Gastrocnemius medialis (tissue), 4 donors: ENCODE results near the gene OR2A1. TPM values are rescaled to one million over a fixed set of nuclear protein-coding genes. Genes with fewer than 3 reads are reported as not detected.

Experiments used
- total RNA-seq, 4 donors: library from RNA; depleted of rRNA; stranded (reverse); fragments of >200 nt; gene quantifications; one replicate each; pipeline versions ENCODE4 v1.1.0 to v1.2.3, GENCODE V29; 2016

The OR2A1 gene
- total RNA-seq, 4 donors from 2014 or later: 0.35 TPM; not detected in 3

Other genes starting within 250 kb of the OR2A1 start
- not detected for gene OR2A25, start 242.6 kb upstream of the OR2A1 start, total RNA-seq
- gene OR2A12, start 226.1 kb upstream of the OR2A1 start, total RNA-seq: not detected
- gene OR2A2, start 202.8 kb upstream of the OR2A1 start, total RNA-seq: not detected
- gene OR2A14, start 189.2 kb upstream of the OR2A1 start, total RNA-seq: not detected
- not detected for gene CTAGE4, start 129.0 kb upstream of the OR2A1 start, total RNA-seq
- gene ARHGEF35, start 116.6 kb upstream of the OR2A1 start, total RNA-seq: under 1 TPM in 3 of 4 donors, not detected in 1; 0.15 to 0.76 (median 0.18) TPM
- under 1 TPM in 1 of 4 donors, not detected in 3; 0.33 TPM for gene OR2A42, start 72.8 kb upstream of the OR2A1 start, total RNA-seq
- under 1 TPM in 2 of 4 donors, not detected in 2; 0.17 to 0.75 TPM for gene OR2A7, start 47.6 kb upstream of the OR2A1 start, total RNA-seq
- under 1 TPM in 1 of 4 donors, not detected in 3; 0.10 TPM for gene CTAGE8, start 43.1 kb upstream of the OR2A1 start, total RNA-seq
- under 1 TPM; 0.15 to 0.69 (median 0.53) TPM for gene ARHGEF5, start 43.0 kb downstream of the OR2A1 start, total RNA-seq
- gene NOBOX, start 91.3 kb downstream of the OR2A1 start, total RNA-seq: not detected